HL-60 (cell line): ENCODE results near the gene LEUTX.

Experiments
- DNase-seq, 2 experiments: peaks; one replicate each; pipeline ENCODE4 v3.0.0-alpha.2; 2010 to 2020; ENCODE audit warnings: low read depth in 1 of 2, low spot score in 1 of 2
- H3K27ac ChIP-seq: fragments of 250-450 bp; sonication (Bioruptor Pico); replicated peaks from 2 replicates; pipeline ENCODE4 v1.5.1; 2020; ENCODE audit warnings: mild to moderate bottlenecking, moderate library complexity
- H3K27me3 ChIP-seq: fragments of 250-450 bp; sonication (Bioruptor Pico); 2 replicates; pipeline ENCODE4 v1.5.1; 2021; ENCODE audit warnings: mild to moderate bottlenecking, moderate library complexity; ENCODE audit not compliant: insufficient read depth, poor library complexity, severe bottlenecking
- H3K4me3 ChIP-seq: replicated peaks from 2 replicates; pipeline ENCODE4 v1.5.1; 2011; ENCODE audit warnings: mild to moderate bottlenecking, control low read depth, low read length; ENCODE audit not compliant: insufficient read depth
- GABPA ChIP-seq: IDR thresholded peaks from 2 replicates; pipeline ENCODE4 v1.6.1; 2012; ENCODE audit warnings: low read depth
- POLR2AphosphoS5 ChIP-seq: IDR thresholded peaks from 2 replicates; pipeline ENCODE4 v1.6.1; 2012; ENCODE audit warnings: low read depth
- SPI1 ChIP-seq: IDR thresholded peaks from 2 replicates; pipeline ENCODE4 v1.6.1; 2012; ENCODE audit warnings: low read depth, mild to moderate bottlenecking, borderline replicate concordance
- TF ChIP-seq, protein P1 (sequence below): IDR thresholded peaks from 2 replicates; pipeline ENCODE4 v1.6.1; 2012; ENCODE audit warnings: low read depth; ENCODE audit not compliant: insufficient replicate concordance
- TF ChIP-seq, protein P2 (sequence below): IDR thresholded peaks from one replicate; pipeline ENCODE4 v1.5.1; 2011; ENCODE audit warnings: low read length, control low read depth, inconsistent platforms; ENCODE audit not compliant: insufficient read depth

Gene LEUTX

GRCh38 chr19:39816287-39817048 lies 37.8 kb downstream of the LEUTX start:
- H3K27ac ChIP-seq: no peak overlapping the region
- TF ChIP-seq, protein P1, sequence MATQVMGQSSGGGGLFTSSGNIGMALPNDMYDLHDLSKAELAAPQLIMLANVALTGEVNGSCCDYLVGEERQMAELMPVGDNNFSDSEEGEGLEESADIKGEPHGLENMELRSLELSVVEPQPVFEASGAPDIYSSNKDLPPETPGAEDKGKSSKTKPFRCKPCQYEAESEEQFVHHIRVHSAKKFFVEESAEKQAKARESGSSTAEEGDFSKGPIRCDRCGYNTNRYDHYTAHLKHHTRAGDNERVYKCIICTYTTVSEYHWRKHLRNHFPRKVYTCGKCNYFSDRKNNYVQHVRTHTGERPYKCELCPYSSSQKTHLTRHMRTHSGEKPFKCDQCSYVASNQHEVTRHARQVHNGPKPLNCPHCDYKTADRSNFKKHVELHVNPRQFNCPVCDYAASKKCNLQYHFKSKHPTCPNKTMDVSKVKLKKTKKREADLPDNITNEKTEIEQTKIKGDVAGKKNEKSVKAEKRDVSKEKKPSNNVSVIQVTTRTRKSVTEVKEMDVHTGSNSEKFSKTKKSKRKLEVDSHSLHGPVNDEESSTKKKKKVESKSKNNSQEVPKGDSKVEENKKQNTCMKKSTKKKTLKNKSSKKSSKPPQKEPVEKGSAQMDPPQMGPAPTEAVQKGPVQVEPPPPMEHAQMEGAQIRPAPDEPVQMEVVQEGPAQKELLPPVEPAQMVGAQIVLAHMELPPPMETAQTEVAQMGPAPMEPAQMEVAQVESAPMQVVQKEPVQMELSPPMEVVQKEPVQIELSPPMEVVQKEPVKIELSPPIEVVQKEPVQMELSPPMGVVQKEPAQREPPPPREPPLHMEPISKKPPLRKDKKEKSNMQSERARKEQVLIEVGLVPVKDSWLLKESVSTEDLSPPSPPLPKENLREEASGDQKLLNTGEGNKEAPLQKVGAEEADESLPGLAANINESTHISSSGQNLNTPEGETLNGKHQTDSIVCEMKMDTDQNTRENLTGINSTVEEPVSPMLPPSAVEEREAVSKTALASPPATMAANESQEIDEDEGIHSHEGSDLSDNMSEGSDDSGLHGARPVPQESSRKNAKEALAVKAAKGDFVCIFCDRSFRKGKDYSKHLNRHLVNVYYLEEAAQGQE: no peak
- TF ChIP-seq GABPA: no peak
- no peak overlapping the region for H3K4me3 ChIP-seq

GRCh38 chr19:39817888-39818561 lies 39.4 kb downstream of the LEUTX start:
- Histone ChIP-seq H3K27ac (no peak overlapping the region), H3K4me3 (no peak overlapping the region), H3K27me3 (no peaks in the 10 kb centered on the region)
- DNase-seq: no peak
- TF ChIP-seq, protein P1: no peak
- TF ChIP-seq POLR2AphosphoS5: no peak

More at GRCh38 chr19:39816287-39817048, 37.8 kb downstream of the LEUTX start:
- no peak for DNase-seq
- H3K27me3 ChIP-seq: no peaks in the 10 kb centered on the region

GRCh38 chr19:39818626-39819097 lies 40.0 kb downstream of the LEUTX start:
- DNase-seq: no peak
- Histone ChIP-seq H3K27me3 (no peaks in the 10 kb centered on the region), H3K27ac (no peak overlapping the region), H3K4me3 (no peak overlapping the region)
- TF ChIP-seq GABPA: no peak
- no peak for TF ChIP-seq SPI1
- no peak for TF ChIP-seq POLR2AphosphoS5
- TF ChIP-seq, protein P1: no peak
- TF ChIP-seq, protein P2, sequence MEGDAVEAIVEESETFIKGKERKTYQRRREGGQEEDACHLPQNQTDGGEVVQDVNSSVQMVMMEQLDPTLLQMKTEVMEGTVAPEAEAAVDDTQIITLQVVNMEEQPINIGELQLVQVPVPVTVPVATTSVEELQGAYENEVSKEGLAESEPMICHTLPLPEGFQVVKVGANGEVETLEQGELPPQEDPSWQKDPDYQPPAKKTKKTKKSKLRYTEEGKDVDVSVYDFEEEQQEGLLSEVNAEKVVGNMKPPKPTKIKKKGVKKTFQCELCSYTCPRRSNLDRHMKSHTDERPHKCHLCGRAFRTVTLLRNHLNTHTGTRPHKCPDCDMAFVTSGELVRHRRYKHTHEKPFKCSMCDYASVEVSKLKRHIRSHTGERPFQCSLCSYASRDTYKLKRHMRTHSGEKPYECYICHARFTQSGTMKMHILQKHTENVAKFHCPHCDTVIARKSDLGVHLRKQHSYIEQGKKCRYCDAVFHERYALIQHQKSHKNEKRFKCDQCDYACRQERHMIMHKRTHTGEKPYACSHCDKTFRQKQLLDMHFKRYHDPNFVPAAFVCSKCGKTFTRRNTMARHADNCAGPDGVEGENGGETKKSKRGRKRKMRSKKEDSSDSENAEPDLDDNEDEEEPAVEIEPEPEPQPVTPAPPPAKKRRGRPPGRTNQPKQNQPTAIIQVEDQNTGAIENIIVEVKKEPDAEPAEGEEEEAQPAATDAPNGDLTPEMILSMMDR: no peak

DNA sequence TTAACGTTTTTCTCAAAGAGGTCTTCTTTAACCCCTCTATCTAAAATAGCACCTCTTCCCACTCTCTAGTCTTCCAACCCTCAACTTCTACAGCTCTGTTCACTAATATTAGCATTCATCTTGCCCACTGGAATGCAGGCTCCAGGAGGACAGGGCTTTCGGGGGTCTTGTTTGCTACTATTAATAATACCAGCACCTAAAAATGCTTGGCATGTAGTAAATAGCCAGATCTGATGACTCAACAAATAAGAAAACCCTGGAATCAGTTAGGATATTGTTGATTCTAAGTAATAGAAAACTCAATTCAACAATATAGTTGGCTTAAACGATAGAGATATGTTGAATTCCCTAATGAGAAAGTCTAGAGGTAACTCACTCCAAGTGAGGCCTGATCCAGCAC lies 41.1 kb downstream of the LEUTX start:
- TF ChIP-seq POLR2AphosphoS5 (no peak), SPI1 (no peak), GABPA (no peak)
- TF ChIP-seq, protein P1: no peak
- TF ChIP-seq, protein P2: no peak
- no peak for DNase-seq
- Histone ChIP-seq H3K27ac (no peak overlapping the region), H3K27me3 (no peaks in the 10 kb centered on the region), H3K4me3 (no peak overlapping the region)
